ENCODE results near the gene KRT86. TPM values are rescaled to one million over a fixed set of nuclear protein-coding genes. Genes with fewer than 3 reads are reported as not detected.

The KRT86 gene
- total RNA-seq, 6 experiments from 2014 or later, result not detected

- no CpG with 5 or more reads among the region's 72 CpGs for WGBS (ENCODE audit: insufficient coverage, low coverage, low lambda C conversion rate, missing lambda C conversion rate)
- intact Hi-C loops (cut with DNase I), result no loop called here
- Histone ChIP-seq H3K4me1 (no peaks in the 10 kb centered on the region), H3K9me3 (no peaks in the 10 kb centered on the region), H3K27ac (no peak overlapping the region), H3K27me3 (peaks cover 0 to 5% of the 10 kb centered on the region in 2 donors), H3K4me3 (no peak overlapping the region), H3K36me3 (no peaks in the 10 kb centered on the region)
- no peak for DNase-seq
- ATAC-seq, result peak in 2 of 4 donors; percentile 40 to 48
- TF ChIP-seq POLR2A (IDR thresholded peaks at IDR 0.05) (no peak), CTCF (IDR thresholded peaks at IDR 0.05) (no peak)
Measured at GRCh38 chr12:52258335-52258901, 16.0 kb upstream of the KRT86 start.

GRCh38 chr12:52259657-52260243 is 14.7 kb upstream of the KRT86 start:
- Histone ChIP-seq H3K27me3 (peaks cover 0 to 5% of the 10 kb centered on the region in 2 donors), H3K4me3 (no peak overlapping the region), H3K4me1 (no peaks in the 10 kb centered on the region), H3K9me3 (no peaks in the 10 kb centered on the region), H3K36me3 (no peaks in the 10 kb centered on the region), H3K27ac (no peak overlapping the region)
- WGBS (ENCODE audit: insufficient coverage, low coverage, low lambda C conversion rate, missing lambda C conversion rate), result 60% methylated on average over 5 of the region's 6 CpGs
- intact Hi-C loops (cut with DNase I), result no loop called here
- no peak for DNase-seq
- ATAC-seq, result no peak
- TF ChIP-seq POLR2A (IDR thresholded peaks at IDR 0.05), result no peak
- TF ChIP-seq CTCF (IDR thresholded peaks at IDR 0.05), result no peak

GRCh38 chr12:52260361-52261207 is 13.9 kb upstream of the KRT86 start:
- TF ChIP-seq POLR2A (IDR thresholded peaks at IDR 0.05) (no peak), CTCF (IDR thresholded peaks at IDR 0.05) (no peak)
- Histone ChIP-seq H3K36me3 (no peaks in the 10 kb centered on the region), H3K4me3 (no peak overlapping the region), H3K4me1 (no peaks in the 10 kb centered on the region), H3K9me3 (no peaks in the 10 kb centered on the region), H3K27ac (no peak overlapping the region), H3K27me3 (peaks cover 0 to 5% of the 10 kb centered on the region in 2 donors)
- ATAC-seq (no peak), DNase-seq (no peak)
- intact Hi-C loops (cut with DNase I), result no loop called here
- 50% methylated on average over 8 of the region's 9 CpGs for WGBS (ENCODE audit: insufficient coverage, low coverage, low lambda C conversion rate, missing lambda C conversion rate)

- Histone ChIP-seq H3K4me3 (no peak overlapping the region), H3K36me3 (no peaks in the 10 kb centered on the region), H3K27ac (no peak overlapping the region), H3K27me3 (peaks cover 0 to 5% of the 10 kb centered on the region in 2 donors), H3K4me1 (no peaks in the 10 kb centered on the region), H3K9me3 (no peaks in the 10 kb centered on the region)
- ATAC-seq (no peak), DNase-seq (no peak)
- intact Hi-C loops (cut with DNase I), result no loop called here
- WGBS (ENCODE audit: insufficient coverage, low coverage, low lambda C conversion rate, missing lambda C conversion rate), result 38% methylated on average over 1 of the region's 1 CpG
- TF ChIP-seq POLR2A (IDR thresholded peaks at IDR 0.05), result no peak
- no peak for TF ChIP-seq CTCF (IDR thresholded peaks at IDR 0.05)
Measured at GRCh38 chr12:52261208-52261484, 13.3 kb upstream of the KRT86 start.
